ENCODE measurements around the gene MGLL. TPM values are rescaled to one million over a fixed set of nuclear protein-coding genes. Genes with fewer than 3 reads are reported as not detected.
A peak's percentile ranks its signal among the peaks of the same experiment; 100 is the strongest.

MGLL gene
- total and polyA plus RNA-seq, 4 donors: 9.4 to 277 (median 74.2) TPM

GRCh38 chr3:127702151-127702578, 120.2 kb downstream of the MGLL start:
- Histone ChIP-seq H3K27me3 (ENCODE audit: control insufficient read depth in 4 of 4, insufficient read depth in 4 of 4, low read length in 3 of 4) (no peaks in the 10 kb centered on the region), H3K9ac (ENCODE audit: low read depth in 1 of 2, low read length in 2 of 2) (no peak overlapping the region), H3K36me3 (ENCODE audit: control insufficient read depth in 4 of 4, insufficient read depth in 3 of 4, low read depth in 1 of 4, low read length in 3 of 4) (peaks cover 2 to 12% (median 8%) of the 10 kb centered on the region in 4 donors), H3K4me3 (ENCODE audit: low read depth in 1 of 3, low read length in 3 of 3) (no peak overlapping the region), H3K9me3 (ENCODE audit: control insufficient read depth in 4 of 4, low read length in 3 of 4) (no peaks in the 10 kb centered on the region), H3K27ac (ENCODE audit: low read depth in 1 of 2, low read length in 2 of 2) (peak overlapping the region in 1 of 2 donors; percentile 38), H3K4me1 (ENCODE audit: control insufficient read depth in 4 of 4, insufficient read depth in 4 of 4, low read length in 3 of 4) (peaks cover 11 to 52% (median 43%) of the 10 kb centered on the region in 4 donors)
- WGBS: 47% methylated on average over 4 of the region's 4 CpGs
- no peak for TF ChIP-seq HNF4G (IDR thresholded peaks at IDR 0.05)
- peak; percentile 23 for TF ChIP-seq SP1 (IDR thresholded peaks at IDR 0.05)
- TF ChIP-seq RAD21 (IDR thresholded peaks at IDR 0.05): peak; percentile 51 to 53
- TF ChIP-seq REST (IDR thresholded peaks at IDR 0.05): no peak
- TF ChIP-seq YY1 (IDR thresholded peaks at IDR 0.05): peak; percentile 90
- TF ChIP-seq HNF4A (conservative IDR thresholded peaks at IDR 0.05): peak; percentile 21 to 64
- no peak for TF ChIP-seq JUND (IDR thresholded peaks at IDR 0.05)
- no peak for TF ChIP-seq ATF3 (IDR thresholded peaks at IDR 0.05)
- TF ChIP-seq CTCF (IDR thresholded peaks at IDR 0.05; ENCODE audit: low read depth, low read length, missing input control): no peak
- TF ChIP-seq FOXA1 (IDR thresholded peaks at IDR 0.05): no peak
- TF ChIP-seq GABPA (IDR thresholded peaks at IDR 0.05 in 1 of 2, conservative IDR thresholded peaks at IDR 0.05 in 1 of 2): no peak
- no peak for TF ChIP-seq NR2F2 (IDR thresholded peaks at IDR 0.05)
- TF ChIP-seq RXRA (IDR thresholded peaks at IDR 0.05): peak; percentile 80 to 89
- no peak for TF ChIP-seq EGR1 (IDR thresholded peaks at IDR 0.05; ENCODE audit: low read depth in 2 of 2)
- TF ChIP-seq MAX (IDR thresholded peaks at IDR 0.05): peak; percentile 56
- TF ChIP-seq FOXA2 (IDR thresholded peaks at IDR 0.05): peak; percentile 18
- TF ChIP-seq TAF1 (conservative IDR thresholded peaks at IDR 0.05): no peak
- TF ChIP-seq ZBTB33 (IDR thresholded peaks at IDR 0.05): no peak
- peak; percentile 80 for DNase-seq (ENCODE audit: low spot score)
